Measurements from ENCODE around the gene FBXW10.
A peak's percentile ranks its signal among the peaks of the same experiment; 100 is the strongest.
"Not testable (repeated sequence)": the region's sequence is repeated elsewhere in the genome, so short reads cannot be mapped to it uniquely, and the experiment has no call there.

FBXW10 gene

DNA sequence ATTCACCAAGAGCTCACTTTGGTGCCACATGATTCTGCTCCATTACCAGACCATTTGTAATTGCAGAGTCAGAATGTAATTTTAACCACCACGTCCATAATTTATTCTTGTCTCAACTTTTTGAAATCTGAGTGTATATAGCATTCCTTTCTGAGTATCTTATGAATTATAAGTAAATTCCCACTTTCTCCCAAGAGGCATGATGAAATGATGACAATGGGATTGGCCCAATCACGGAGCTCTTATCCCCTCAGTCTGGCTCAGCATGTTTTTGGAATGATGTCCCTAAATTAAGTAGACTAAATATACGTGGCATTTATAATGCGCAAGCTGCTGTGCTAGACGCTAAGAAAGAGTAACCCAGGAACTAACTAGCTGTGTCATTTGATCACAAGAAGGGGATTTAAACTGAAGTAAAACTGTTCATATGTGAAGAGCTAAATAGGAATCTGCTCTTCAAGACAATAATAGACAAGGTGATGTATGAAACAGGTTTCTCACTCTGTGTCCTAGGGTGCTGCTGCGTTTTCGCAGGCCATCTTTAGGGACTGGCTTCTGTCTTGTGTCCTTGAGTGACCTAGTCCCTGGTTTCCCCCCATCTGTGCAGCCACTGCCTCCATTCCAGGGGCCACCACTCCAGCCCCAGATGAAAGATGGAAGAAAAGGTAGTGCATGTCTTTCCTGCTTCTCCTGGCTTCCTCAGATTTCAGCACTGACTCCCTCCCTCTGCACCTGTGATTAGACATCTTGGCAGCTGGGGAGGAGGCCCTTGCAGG, 4.0 kb upstream of the FBXW10 start:
- H3K9me3 Mint-ChIP-seq, H3K27me3 Mint-ChIP-seq, H3K4me1 Mint-ChIP-seq, H3K27ac Mint-ChIP-seq, ATAC-seq, H3K4me3 Mint-ChIP-seq, H3K36me3 Mint-ChIP-seq: not testable (repeated sequence)

DNA sequence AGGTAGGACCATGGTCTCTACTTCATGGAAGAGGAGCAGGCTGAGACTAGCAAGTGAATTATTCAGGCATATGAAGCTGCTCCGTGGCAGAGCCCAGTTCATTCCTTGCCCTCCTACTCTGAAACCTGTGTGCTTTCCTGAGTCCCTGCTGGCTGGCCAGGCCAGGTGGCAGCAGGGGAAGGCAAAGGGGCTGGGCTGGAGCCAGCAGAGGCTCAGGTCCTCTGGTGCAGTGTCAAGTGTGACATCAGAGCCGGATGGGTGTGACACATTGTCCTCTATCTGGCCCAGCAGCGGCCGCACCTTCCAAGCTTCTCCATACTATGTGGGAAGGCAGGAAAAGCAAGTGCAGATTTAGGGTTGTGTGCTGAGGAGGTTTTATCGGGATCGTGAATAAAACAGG, 2.6 kb upstream of the FBXW10 start:
- not testable (repeated sequence) for H3K27me3 Mint-ChIP-seq, H3K36me3 Mint-ChIP-seq

DNA sequence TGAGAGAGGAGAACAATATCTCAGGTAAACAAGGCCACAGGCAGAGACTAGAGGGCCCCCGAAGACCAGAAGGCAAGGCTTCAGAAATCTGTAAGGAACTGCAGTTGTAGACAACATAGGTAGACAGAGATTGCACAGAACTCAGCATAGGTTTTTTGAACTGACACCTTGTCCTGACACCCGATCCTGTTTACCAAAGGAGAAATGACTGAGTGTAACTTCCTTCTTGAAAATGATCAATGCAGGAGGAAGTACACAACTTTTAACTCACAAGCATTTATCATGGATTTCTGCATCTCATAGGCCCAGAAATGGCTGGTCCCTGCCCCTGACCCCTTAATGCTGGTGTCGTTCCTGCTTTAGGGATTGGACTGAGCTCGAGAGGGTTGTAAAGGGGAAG, 872 bp downstream of the FBXW10 start:
- ATAC-seq, H3K27me3 Mint-ChIP-seq, H3K27ac Mint-ChIP-seq, H3K4me3 Mint-ChIP-seq, H3K9me3 Mint-ChIP-seq, H3K36me3 Mint-ChIP-seq, H3K4me1 Mint-ChIP-seq: not testable (repeated sequence)

More for the DNA sequence above, 2.6 kb upstream of the FBXW10 start:
- ATAC-seq, H3K4me3 Mint-ChIP-seq, H3K9me3 Mint-ChIP-seq, H3K4me1 Mint-ChIP-seq, H3K27ac Mint-ChIP-seq: not testable (repeated sequence)

DNA sequence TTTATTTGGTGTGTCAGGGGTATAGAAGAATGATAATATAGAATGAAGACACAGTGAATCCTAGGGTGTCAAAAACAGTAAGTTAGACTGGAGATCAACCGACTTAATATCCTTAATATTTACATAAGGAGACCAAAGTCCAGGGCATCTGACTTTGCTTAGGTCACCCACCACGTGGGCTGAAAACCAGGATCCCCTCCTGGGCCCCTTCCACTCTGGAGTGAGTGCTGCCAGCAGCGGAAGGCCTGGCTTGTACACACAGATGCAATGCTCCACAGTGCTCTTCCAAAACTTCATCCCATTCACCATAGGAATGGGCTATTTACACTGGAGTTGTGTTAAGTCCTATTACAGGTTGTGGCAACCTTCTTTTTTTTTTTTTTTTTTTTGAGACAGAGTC, 2.7 kb downstream of the FBXW10 start:
- ATAC-seq, H3K4me1 Mint-ChIP-seq, H3K36me3 Mint-ChIP-seq, H3K9me3 Mint-ChIP-seq, H3K4me3 Mint-ChIP-seq, H3K27ac Mint-ChIP-seq, H3K27me3 Mint-ChIP-seq: not testable (repeated sequence)

DNA sequence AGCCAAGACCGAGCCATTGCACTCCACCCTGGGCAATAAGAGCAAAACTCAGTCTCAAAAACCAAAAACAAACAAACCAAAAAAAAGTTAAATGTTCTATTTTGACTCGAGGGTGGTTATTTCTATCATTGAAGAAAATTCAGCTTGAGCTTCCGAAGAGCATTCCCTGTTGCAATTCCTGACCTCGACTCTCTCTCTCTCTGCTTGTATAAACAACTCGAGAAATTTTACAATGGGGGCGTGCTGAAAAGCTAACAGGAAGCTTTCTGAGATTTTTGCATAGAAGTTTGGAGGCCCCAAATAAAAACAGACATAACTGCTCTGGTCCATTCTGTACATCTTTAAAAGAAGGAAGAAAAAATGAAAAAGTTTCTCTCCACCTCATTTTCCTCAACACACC, 3.6 kb downstream of the FBXW10 start:
- not testable (repeated sequence) for H3K4me3 Mint-ChIP-seq, H3K27ac Mint-ChIP-seq, H3K27me3 Mint-ChIP-seq, ATAC-seq, H3K9me3 Mint-ChIP-seq, H3K4me1 Mint-ChIP-seq, H3K36me3 Mint-ChIP-seq

DNA sequence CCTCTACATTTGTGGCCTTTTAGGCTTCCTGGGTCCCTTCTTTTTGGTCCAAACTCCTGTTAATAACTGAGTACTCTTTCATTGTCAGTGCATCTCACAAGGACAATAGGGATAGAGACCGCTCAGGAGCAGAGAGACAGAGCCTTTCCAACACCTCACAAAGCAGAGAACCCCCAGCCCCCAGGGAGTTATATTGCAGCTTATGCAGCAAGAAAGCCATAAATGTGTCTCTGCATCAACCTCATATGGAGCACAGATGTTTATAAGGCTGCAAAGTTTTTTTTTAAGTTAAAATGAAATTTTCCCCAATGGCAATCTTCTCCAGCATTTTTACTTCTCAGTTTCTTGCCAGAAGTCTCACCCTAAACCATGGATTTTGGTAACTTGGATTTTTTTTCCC, 6.4 kb downstream of the FBXW10 start:
- ATAC-seq, H3K36me3 Mint-ChIP-seq, H3K9me3 Mint-ChIP-seq, H3K4me3 Mint-ChIP-seq, H3K27ac Mint-ChIP-seq, H3K27me3 Mint-ChIP-seq, H3K4me1 Mint-ChIP-seq: not testable (repeated sequence)

DNA sequence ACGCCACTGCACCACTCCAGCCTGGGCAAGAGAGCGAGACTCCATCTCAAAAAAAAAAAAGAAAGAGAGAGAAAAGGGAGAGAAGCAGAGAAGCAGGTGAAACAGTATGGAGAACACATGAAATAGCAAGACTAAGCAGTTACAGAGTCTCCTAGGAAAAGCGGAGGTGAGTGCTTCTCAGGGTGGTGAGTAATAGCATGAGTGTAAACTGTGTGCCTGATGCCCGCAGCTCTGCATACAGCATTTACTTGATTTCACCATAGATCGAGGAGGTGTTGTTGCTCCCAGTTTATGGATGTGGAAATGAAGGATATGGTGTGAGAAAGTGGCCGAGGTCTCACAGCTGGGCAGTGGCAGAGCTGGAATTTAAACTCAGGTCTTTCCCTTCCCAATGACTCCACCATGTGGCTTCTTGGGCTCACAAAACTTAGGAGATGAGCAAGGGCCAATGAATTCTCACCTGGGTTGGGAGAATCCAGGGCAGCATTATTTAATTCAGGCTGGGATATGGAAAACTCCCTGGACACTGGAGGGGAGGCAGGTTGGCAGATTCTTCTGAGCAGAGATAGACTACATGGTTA, 10.1 kb downstream of the FBXW10 start:
- not testable (repeated sequence) for H3K27ac Mint-ChIP-seq, H3K4me1 Mint-ChIP-seq, H3K36me3 Mint-ChIP-seq, H3K9me3 Mint-ChIP-seq, H3K4me3 Mint-ChIP-seq, H3K27me3 Mint-ChIP-seq, ATAC-seq

DNA sequence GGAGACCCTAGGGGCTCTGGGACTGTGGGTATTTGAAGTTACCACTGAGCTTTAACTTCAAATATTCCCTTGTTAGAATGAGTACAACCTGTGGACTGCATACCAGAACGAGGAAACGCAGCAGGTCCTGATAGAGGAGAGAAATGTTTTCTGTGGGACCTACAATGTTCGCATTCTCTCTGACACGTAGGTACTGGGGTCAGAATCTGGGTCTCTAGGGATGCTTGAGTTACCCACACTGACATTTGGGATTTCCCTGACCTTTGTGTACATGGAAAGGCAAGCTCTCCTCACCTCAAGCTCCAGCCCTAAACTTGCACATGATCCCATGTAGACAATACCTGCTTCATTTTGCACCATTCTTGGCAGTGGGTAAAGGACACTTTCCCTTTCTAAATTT, 12.1 kb downstream of the FBXW10 start:
- H3K9me3 Mint-ChIP-seq, H3K4me3 Mint-ChIP-seq, H3K4me1 Mint-ChIP-seq, H3K36me3 Mint-ChIP-seq, H3K27me3 Mint-ChIP-seq, H3K27ac Mint-ChIP-seq: not testable (repeated sequence)
- ATAC-seq, result peak; percentile 63

DNA sequence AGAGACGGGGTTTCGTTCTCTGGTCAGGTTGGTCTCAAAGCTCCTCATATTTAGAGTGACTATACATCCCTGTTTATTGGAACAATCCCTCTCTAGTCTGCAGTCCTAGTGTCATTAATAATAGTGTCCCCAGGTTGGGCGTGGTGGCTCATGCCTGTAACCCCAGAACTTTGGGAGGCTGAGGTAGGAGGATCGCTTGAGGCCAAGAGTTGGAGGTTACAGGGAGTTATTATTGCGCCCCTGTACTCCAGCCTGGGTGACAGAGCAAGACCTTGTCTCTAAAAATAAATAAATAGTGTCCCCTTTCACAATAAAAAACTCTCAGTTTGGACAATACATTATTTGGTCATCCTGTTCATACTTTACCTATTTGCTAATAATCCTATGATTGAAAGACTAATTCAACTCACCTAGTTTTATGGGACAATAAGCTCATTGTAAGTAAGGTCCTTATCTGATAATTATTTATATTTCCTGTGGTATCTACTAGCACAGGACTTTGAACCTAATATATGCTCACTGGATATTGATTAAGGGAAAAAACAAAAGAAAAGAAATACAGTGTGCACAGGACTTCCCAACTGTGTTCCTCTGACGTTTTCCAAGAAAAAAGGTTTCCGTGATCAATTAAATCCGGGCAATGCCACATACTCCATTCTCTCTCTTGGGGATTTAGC, 13.7 kb downstream of the FBXW10 start:
- not testable (repeated sequence) for H3K4me1 Mint-ChIP-seq, H3K36me3 Mint-ChIP-seq, ATAC-seq, H3K27me3 Mint-ChIP-seq, H3K27ac Mint-ChIP-seq, H3K9me3 Mint-ChIP-seq, H3K4me3 Mint-ChIP-seq

DNA sequence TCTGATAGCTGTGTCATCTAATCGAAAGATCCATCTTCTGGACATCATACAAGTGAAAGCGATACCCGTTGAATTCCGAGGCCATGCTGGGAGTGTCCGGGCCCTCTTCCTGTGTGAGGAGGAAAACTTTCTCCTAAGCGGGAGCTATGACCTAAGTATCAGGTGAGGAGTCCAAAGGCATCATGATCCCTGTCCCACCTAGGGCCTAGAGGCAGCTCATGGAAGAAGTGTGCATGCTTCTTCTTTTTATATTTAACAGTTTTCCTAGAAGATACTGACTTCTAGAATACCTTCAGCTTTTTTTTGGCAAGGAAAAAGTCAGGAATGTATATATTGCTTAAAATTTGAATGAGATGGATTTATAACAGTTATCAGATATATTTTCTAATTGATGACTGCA, 14.5 kb downstream of the FBXW10 start:
- not testable (repeated sequence) for H3K36me3 Mint-ChIP-seq, H3K9me3 Mint-ChIP-seq, ATAC-seq, H3K4me3 Mint-ChIP-seq, H3K27me3 Mint-ChIP-seq, H3K4me1 Mint-ChIP-seq, H3K27ac Mint-ChIP-seq

DNA sequence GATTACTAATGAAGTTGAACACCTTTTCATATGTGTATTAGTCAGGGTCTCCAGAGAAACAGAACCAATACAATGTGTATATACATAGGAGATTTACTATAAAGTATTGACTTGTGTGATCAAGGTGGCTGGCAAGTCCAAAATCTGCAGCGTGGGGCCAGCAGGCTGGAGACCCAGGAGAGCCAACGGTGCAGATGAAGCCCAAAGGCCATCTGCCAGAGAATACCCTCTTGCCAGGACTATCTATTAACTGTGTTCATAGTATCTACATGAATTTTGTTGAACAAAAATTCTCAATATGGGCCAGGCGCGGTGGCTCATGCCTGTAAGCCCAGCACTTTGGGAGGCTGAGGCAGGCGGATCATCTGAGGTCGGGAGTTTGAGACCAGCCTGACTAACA, 16.4 kb downstream of the FBXW10 start:
- not testable (repeated sequence) for H3K27ac Mint-ChIP-seq, H3K4me1 Mint-ChIP-seq, H3K9me3 Mint-ChIP-seq, H3K27me3 Mint-ChIP-seq, H3K4me3 Mint-ChIP-seq, ATAC-seq, H3K36me3 Mint-ChIP-seq

DNA sequence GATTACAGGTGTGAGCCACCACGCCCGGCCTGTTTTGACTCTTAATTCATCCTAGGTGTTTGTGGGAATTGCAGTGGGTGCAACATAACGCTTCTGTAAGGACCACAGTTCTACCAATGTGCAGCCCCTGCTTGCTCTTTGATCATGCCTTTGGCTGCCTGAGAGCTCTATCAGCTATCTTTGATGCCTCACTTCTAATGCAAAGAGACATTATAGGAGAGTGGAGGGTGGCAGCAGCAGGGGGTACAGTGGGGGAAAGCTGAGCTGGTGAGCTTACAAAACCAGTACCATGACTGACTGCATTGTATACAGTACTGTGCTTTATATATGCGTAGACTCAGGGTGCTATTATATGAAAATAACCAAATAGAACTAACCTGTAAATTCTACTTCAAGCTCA, 26.7 kb downstream of the FBXW10 start:
- not testable (repeated sequence) for H3K27ac Mint-ChIP-seq, H3K36me3 Mint-ChIP-seq, H3K4me3 Mint-ChIP-seq, H3K9me3 Mint-ChIP-seq, ATAC-seq, H3K4me1 Mint-ChIP-seq
- H3K27me3 Mint-ChIP-seq, result peaks cover 36% of the 10 kb centered on the region

DNA sequence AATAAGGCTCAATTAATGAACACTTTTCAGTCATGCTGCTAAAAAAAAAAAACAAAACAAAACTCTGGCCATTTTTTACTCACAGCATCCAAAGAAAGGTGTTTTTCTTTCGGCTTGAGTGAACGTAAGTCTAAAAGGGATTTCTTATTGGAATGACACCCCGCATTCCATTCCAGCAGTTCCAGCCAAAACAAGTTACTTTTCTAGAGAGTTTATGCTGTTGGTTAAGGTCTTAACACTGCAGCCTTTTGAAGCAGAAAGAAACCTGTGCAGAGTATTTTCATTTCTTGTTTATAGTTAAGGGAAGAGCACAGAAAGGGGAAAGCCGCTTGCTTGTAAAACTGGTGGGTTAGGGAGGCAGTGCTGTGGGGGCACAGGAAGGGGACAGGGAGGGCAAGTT, 27.2 kb downstream of the FBXW10 start:
- ATAC-seq, H3K4me1 Mint-ChIP-seq, H3K36me3 Mint-ChIP-seq, H3K27ac Mint-ChIP-seq, H3K4me3 Mint-ChIP-seq, H3K9me3 Mint-ChIP-seq: not testable (repeated sequence)
- H3K27me3 Mint-ChIP-seq, result peaks cover 40% of the 10 kb centered on the region

DNA sequence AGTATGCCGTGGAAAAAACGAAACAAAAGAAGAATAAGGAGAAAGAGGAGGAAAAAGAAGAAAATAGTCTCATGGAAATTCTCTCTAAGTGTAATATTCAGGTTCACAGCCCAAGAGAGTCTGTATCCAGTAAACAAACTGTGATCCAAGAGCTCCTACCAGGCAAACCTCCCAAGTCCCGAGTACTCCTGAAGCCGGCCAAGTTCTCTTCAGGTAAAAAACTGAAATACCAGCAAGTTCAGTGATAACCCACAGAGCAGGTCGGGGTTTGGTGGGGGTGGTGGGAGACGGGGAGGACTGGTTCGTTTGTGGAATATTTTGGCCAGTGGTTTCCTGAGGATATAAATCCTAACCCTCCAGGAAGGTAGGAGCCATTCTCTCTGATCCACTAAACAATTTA, 28.6 kb downstream of the FBXW10 start:
- Mint-ChIP-seq H3K4me1 (no peaks in the 10 kb centered on the region), H3K4me3 (no peak overlapping the region), H3K36me3 (no peaks in the 10 kb centered on the region)

DNA sequence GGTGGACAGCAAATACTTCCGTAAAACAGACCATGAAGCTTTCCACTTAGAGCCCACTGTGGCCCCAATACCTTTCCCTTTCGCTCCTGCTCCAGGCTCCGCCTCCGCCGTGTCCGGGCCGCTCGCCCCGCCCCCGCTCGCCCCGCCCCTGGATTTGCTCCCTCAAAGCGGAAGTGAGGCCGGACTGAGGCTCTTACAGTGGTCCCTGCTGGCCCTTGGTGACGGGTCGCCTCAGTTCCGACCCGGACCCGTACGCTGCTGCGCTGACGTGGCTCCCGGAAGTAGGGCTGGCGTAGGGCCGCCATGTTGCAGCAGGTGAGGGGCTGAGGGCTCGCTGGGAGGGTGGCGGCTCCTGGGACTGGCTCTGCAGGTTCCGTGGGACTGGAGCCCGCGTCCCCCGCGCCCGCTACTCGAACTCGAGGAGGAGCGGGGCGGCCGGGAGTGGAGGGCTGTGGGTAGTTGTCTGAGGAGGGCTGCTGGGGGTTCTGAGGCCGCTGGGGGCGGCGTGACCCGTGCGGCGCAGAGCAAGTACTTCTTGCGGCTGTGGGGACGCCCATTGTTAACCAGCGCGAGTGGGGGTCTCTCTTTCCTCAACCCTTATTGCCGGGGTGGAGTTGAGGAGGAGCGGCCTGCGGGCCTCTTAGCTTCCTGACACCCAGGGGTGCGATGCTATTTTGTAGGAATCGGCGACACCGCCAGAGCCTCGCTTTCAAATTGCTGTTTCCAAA, 37.3 kb downstream of the FBXW10 start, which contains the start of gene TVP23B:
TVP23B (plus strand) TSS at position 193 of the 728 bp plus-strand sequence; CDS start at position 304, 111 bp downstream.
- H3K27ac Mint-ChIP-seq, result peak within 1 kb of the TSS; percentile 92
- peaks cover 20% of the 10 kb centered on the region for H3K4me1 Mint-ChIP-seq
- ATAC-seq, result peak; percentile 100
- H3K27me3 Mint-ChIP-seq, H3K9me3 Mint-ChIP-seq: not testable (repeated sequence)
- peak within 1 kb of the TSS; percentile 94 for H3K4me3 Mint-ChIP-seq
- peaks cover 17% of the 10 kb centered on the region for H3K36me3 Mint-ChIP-seq

More for the DNA sequence above, 28.6 kb downstream of the FBXW10 start:
- no peak for ATAC-seq
- no peaks in the 10 kb centered on the region for H3K9me3 Mint-ChIP-seq
- no peak overlapping the region for H3K27ac Mint-ChIP-seq
- H3K27me3 Mint-ChIP-seq, result peaks cover 40% of the 10 kb centered on the region

Measured in stimulated activated memory B cell treated with anti-CD40 and anti-IgM and Interleukin-4, amounts not matched to agents 10 μg/mL and 1 μg/mL and 100 μg/mL, for 72 hours (primary cell).